Adipose tissue (tissue), 3 donors: ENCODE data around the gene MIDN. TPM values are rescaled to one million over a fixed set of nuclear protein-coding genes. Genes with fewer than 3 reads are reported as not detected.

ENCODE experiments used
- polyA plus RNA-seq, 3 donors: library from polyadenylated mRNA; stranded (reverse); fragments of 200-250 nt; gene quantifications; one replicate each; pipeline ENCODE4 v1.2.3, GENCODE V29; 2013
- donor health status: healthy with polysubstance abuse.
- donor health status: Bipolar disorder and iron deficiency.
- donor health status: healthy.

MIDN gene
- polyA plus RNA-seq, 3 donors = 22.8 to 95.5 (median 75.0) TPM

Other genes starting within 250 kb of the MIDN start
- gene GRIN3B, start 248.2 kb upstream of the MIDN start, polyA plus RNA-seq = under 1 TPM in 2 of 3 donors, not detected in 1; 0.01 to 0.03 TPM
- 100 to 1,000 TPM; 107 to 198 (median 126) TPM for gene TMEM259, start 227.5 kb upstream of the MIDN start, polyA plus RNA-seq
- gene RNU6-2, start 227.1 kb upstream of the MIDN start, polyA plus RNA-seq = not detected
- gene CNN2, start 222.0 kb upstream of the MIDN start, polyA plus RNA-seq = 100 to 1,000 TPM in 1 of 3 donors, 10 to 100 TPM in 2; 39.3 to 107 (median 76.1) TPM
- 10 to 100 TPM in 2 of 3 donors, 1 to 10 TPM in 1; 9.6 to 26.2 (median 14.7) TPM for gene ABCA7, start 208.5 kb upstream of the MIDN start, polyA plus RNA-seq
- gene ARHGAP45, start 181.4 kb upstream of the MIDN start, polyA plus RNA-seq = 10 to 100 TPM; 10.1 to 22.3 (median 14.7) TPM
- gene POLR2E, start 153.2 kb upstream of the MIDN start, polyA plus RNA-seq = 100 to 1,000 TPM in 2 of 3 donors, 10 to 100 TPM in 1; 86.3 to 393 (median 226) TPM
- gene GPX4, start 144.6 kb upstream of the MIDN start, polyA plus RNA-seq = 1,000 to 10,000 TPM in 2 of 3 donors, 100 to 1,000 TPM in 1; 205 to 2,242 (median 1,517) TPM
- gene SBNO2, start 74.3 kb upstream of the MIDN start, polyA plus RNA-seq = 100 to 1,000 TPM in 1 of 3 donors, 10 to 100 TPM in 2; 22.0 to 155 (median 53.1) TPM
- gene STK11, start 42.8 kb upstream of the MIDN start, polyA plus RNA-seq = 10 to 100 TPM; 24.5 to 42.9 (median 39.4) TPM
- gene CBARP, start 10.6 kb upstream of the MIDN start, polyA plus RNA-seq = 1 to 10 TPM in 2 of 3 donors, under 1 TPM in 1; 0.20 to 4.3 (median 2.0) TPM
- gene ATP5F1D, start 6.8 kb upstream of the MIDN start, polyA plus RNA-seq = 100 to 1,000 TPM; 217 to 303 (median 219) TPM
- gene CIRBP, start 20.7 kb downstream of the MIDN start, polyA plus RNA-seq = 100 to 1,000 TPM; 346 to 568 (median 388) TPM
- gene FAM174C, start 26.9 kb downstream of the MIDN start, polyA plus RNA-seq = 10 to 100 TPM; 44.9 to 75.8 (median 55.0) TPM
- not detected for gene EFNA2, start 37.3 kb downstream of the MIDN start, polyA plus RNA-seq
- 100 to 1,000 TPM in 2 of 3 donors, 10 to 100 TPM in 1; 97.5 to 211 (median 110) TPM for gene NDUFS7, start 135.3 kb downstream of the MIDN start, polyA plus RNA-seq
- 10 to 100 TPM; 15.4 to 52.7 (median 17.7) TPM for gene GAMT, start 153.0 kb downstream of the MIDN start, polyA plus RNA-seq
- 10 to 100 TPM; 38.4 to 79.9 (median 70.1) TPM for gene DAZAP1, start 159.0 kb downstream of the MIDN start, polyA plus RNA-seq
- gene RPS15, start 189.8 kb downstream of the MIDN start, polyA plus RNA-seq = 1,000 to 10,000 TPM; 2,434 to 3,362 (median 3,351) TPM
- under 1 TPM in 2 of 3 donors, not detected in 1; 0.06 TPM for gene APC2, start 201.5 kb downstream of the MIDN start, polyA plus RNA-seq
- 10 to 100 TPM; 16.5 to 28.6 (median 24.3) TPM for gene C19orf25, start 230.6 kb downstream of the MIDN start, polyA plus RNA-seq
- 1 to 10 TPM; 1.2 to 3.5 (median 2.4) TPM for gene PCSK4, start 241.8 kb downstream of the MIDN start, polyA plus RNA-seq
- gene REEP6, start 242.6 kb downstream of the MIDN start, polyA plus RNA-seq = 10 to 100 TPM in 2 of 3 donors, 1 to 10 TPM in 1; 5.5 to 30.5 (median 12.5) TPM